ENCODE data around the gene PCSK1. TPM values are rescaled to one million over a fixed set of nuclear protein-coding genes. Genes with fewer than 3 reads are reported as not detected.

PCSK1 gene
- 2.3 and 8.2 TPM in 2 replicates for total RNA-seq

DNA sequence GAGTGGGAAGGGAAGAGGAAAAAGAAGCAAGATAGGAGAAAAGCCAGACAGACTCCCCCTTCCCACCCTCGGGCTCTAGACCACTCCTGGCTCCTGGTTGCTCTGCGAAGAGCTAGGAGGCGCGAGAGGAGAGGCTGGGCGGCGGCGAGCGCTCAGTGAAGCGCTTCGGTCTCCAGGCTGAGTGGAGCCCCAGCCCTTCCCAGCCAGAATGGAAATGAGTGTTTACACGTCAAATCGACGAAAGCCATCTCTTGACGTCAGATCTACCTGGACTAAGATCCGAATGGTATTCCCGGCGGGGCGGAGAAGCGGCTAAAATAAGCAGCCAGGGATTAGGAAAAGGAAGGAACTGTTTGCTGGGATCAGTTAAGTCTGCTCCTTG, at the start of gene PCSK1:
PCSK1 (minus strand) TSS at position 183 of the 382 bp plus-strand sequence. CDS start 206 bp downstream, outside the sequence.

Other genes with a start within 250 kb of the PCSK1 start
- gene CAST, start 229.1 kb upstream of the PCSK1 start, total RNA-seq = 185 and 210 TPM in 2 replicates

Measured in vein endothelial cell (primary cell).